Trophoblast cell (in vitro differentiated cells and primary cell): ENCODE measurements around the gene LCOR.

ENCODE experiments used
- DNase-seq, 2 donors: peaks; one replicate each; pipeline ENCODE4 v3.0.0-alpha.2; 2016
- H2AFZ ChIP-seq: 2 replicates; pipeline ENCODE4 v1.6.1; 2013; ENCODE audit warnings: low read length, moderate library complexity, mild to moderate bottlenecking; ENCODE audit not compliant: insufficient read depth, poor library complexity
- H2AK5ac ChIP-seq: 2 replicates; pipeline ENCODE4 v1.6.1; 2013; ENCODE audit warnings: mild to moderate bottlenecking, low read length
- H2BK120ac ChIP-seq: 2 replicates; pipeline ENCODE4 v1.6.1; 2013; ENCODE audit warnings: low read length, mild to moderate bottlenecking, moderate library complexity; ENCODE audit not compliant: insufficient read depth, poor library complexity
- H2BK12ac ChIP-seq: 2 replicates; pipeline ENCODE4 v1.6.1; 2013; ENCODE audit warnings: mild to moderate bottlenecking, low read length, moderate library complexity
- H2BK5ac ChIP-seq: 2 replicates; pipeline ENCODE4 v1.6.1; 2013; ENCODE audit warnings: low read length, low read depth, moderate library complexity, mild to moderate bottlenecking; ENCODE audit not compliant: poor library complexity
- H3K14ac ChIP-seq: 2 replicates; pipeline ENCODE4 v1.6.1; 2013; ENCODE audit warnings: mild to moderate bottlenecking, low read length
- H3K18ac ChIP-seq: 2 replicates; pipeline ENCODE4 v1.6.1; 2013; ENCODE audit warnings: mild to moderate bottlenecking, low read length
- H3K23ac ChIP-seq: 2 replicates; pipeline ENCODE4 v1.6.1; 2013; ENCODE audit warnings: low read length
- H3K27ac ChIP-seq: 2 replicates; pipeline ENCODE4 v1.5.1; 2013; ENCODE audit warnings: low read depth, mild to moderate bottlenecking, inconsistent platforms, low read length, moderate library complexity
- H3K27me3 ChIP-seq: 2 replicates; pipeline ENCODE4 v1.6.1; 2013; ENCODE audit warnings: inconsistent platforms, mild to moderate bottlenecking, low read length, moderate library complexity; ENCODE audit not compliant: insufficient read depth
- H3K36me3 ChIP-seq, 2 experiments: 1 replicate in 1 of 2; 2 replicates in 1 of 2; pipeline ENCODE4 v1.6.1; 2013; ENCODE audit warnings: low read length in 2 of 2, mild to moderate bottlenecking in 2 of 2, moderate library complexity in 1 of 2; ENCODE audit not compliant: insufficient read depth in 2 of 2, control insufficient read depth in 1 of 2
- H3K4ac ChIP-seq: 2 replicates; pipeline ENCODE4 v1.6.1; 2013; ENCODE audit warnings: low read depth, mild to moderate bottlenecking, low read length, moderate library complexity
- H3K4me1 ChIP-seq, 2 experiments: 1 replicate in 1 of 2; 2 replicates in 1 of 2; pipeline ENCODE4 v1.6.1; 2013; ENCODE audit warnings: low read length in 2 of 2, mild to moderate bottlenecking in 2 of 2, moderate library complexity in 1 of 2; ENCODE audit not compliant: insufficient read depth in 2 of 2, control insufficient read depth in 1 of 2
- H3K4me2 ChIP-seq: 2 replicates; pipeline ENCODE4 v1.6.1; 2013; ENCODE audit warnings: inconsistent platforms, mild to moderate bottlenecking, low read length, moderate library complexity
- H3K4me3 ChIP-seq: 2 replicates; pipeline ENCODE4 v1.5.1; 2013; ENCODE audit warnings: mild to moderate bottlenecking, low read depth, low read length, inconsistent platforms
- H3K79me1 ChIP-seq: one replicate; pipeline ENCODE4 v1.6.1; 2013; ENCODE audit warnings: low read length
- H3K79me2 ChIP-seq: 2 replicates; pipeline ENCODE4 v1.6.1; 2013; ENCODE audit warnings: low read length, mild to moderate bottlenecking; ENCODE audit not compliant: control insufficient read depth, insufficient read depth, poor library complexity
- H3K9ac ChIP-seq: 2 replicates; pipeline ENCODE4 v1.6.1; 2013; ENCODE audit warnings: mild to moderate bottlenecking, low read length
- H3K9me3 ChIP-seq: 2 replicates; pipeline ENCODE4 v1.6.1; 2013; ENCODE audit warnings: low read depth, mild to moderate bottlenecking, control low read depth, inconsistent platforms, low read length; ENCODE audit not compliant: insufficient read depth
- H4K12ac ChIP-seq: 2 replicates; pipeline ENCODE4 v1.6.1; 2013; ENCODE audit warnings: low read depth, mild to moderate bottlenecking, low read length, moderate library complexity
- H4K8ac ChIP-seq: 2 replicates; pipeline ENCODE4 v1.6.1; 2013; ENCODE audit warnings: low read depth, mild to moderate bottlenecking, low read length, moderate library complexity
- H4K91ac ChIP-seq: one replicate; pipeline ENCODE4 v1.6.1; 2013; ENCODE audit warnings: low read depth, mild to moderate bottlenecking, low read length, moderate library complexity
- WGBS: extraction: QIAGEN DNeasy Blood & Tissue Kit; methylation state at CpG from one replicate; pipeline ENCODE4 v1.1.7; 2013; ENCODE audit warnings: missing lambda C conversion rate; ENCODE audit not compliant: insufficient read length, insufficient coverage; ENCODE audit errors: extremely low coverage; 5-methylcytosine and 5-hydroxymethylcytosine counted together

Gene LCOR

GRCh38 chr10:97024168-97025073 lies 192.3 kb downstream of the LCOR start:
- no peak overlapping the region for H3K4ac ChIP-seq
- no CpG with 5 or more reads among the region's 13 CpGs for WGBS
- H3K4me1 ChIP-seq: no peaks in the 10 kb centered on the region
- no peak overlapping the region for H3K23ac ChIP-seq
- no peak overlapping the region for H3K4me2 ChIP-seq
- H4K12ac ChIP-seq: no peak overlapping the region
- H3K4me3 ChIP-seq: no peak overlapping the region
- H3K14ac ChIP-seq: no peak overlapping the region
- H2AK5ac ChIP-seq: no peak overlapping the region
- H2BK5ac ChIP-seq: no peak overlapping the region
- no peaks in the 10 kb centered on the region for H3K36me3 ChIP-seq
- H3K79me1 ChIP-seq: no peaks in the 10 kb centered on the region
- H3K9me3 ChIP-seq: no peaks in the 10 kb centered on the region
- H2BK120ac ChIP-seq: no peak overlapping the region
- no peaks in the 10 kb centered on the region for H3K79me2 ChIP-seq
- no peak overlapping the region for H3K9ac ChIP-seq
- no peak overlapping the region for H3K18ac ChIP-seq
- no peak overlapping the region for H3K27ac ChIP-seq
- no peak overlapping the region for H2BK12ac ChIP-seq
- DNase-seq: peak; percentile 15 to 63
- no peaks in the 10 kb centered on the region for H3K27me3 ChIP-seq
- no peak overlapping the region for H2AFZ ChIP-seq
- H4K91ac ChIP-seq: no peak overlapping the region
- H4K8ac ChIP-seq: no peak overlapping the region

- H3K9me3 ChIP-seq: no peaks in the 10 kb centered on the region
- no peak overlapping the region for H3K9ac ChIP-seq
- H2BK120ac ChIP-seq: no peak overlapping the region
- H4K8ac ChIP-seq: no peak overlapping the region
- H2AK5ac ChIP-seq: no peak overlapping the region
- no peaks in the 10 kb centered on the region for H3K79me2 ChIP-seq
- H3K23ac ChIP-seq: no peak overlapping the region
- no peak overlapping the region for H4K91ac ChIP-seq
- H4K12ac ChIP-seq: no peak overlapping the region
- no peak overlapping the region for H3K14ac ChIP-seq
- H3K4me3 ChIP-seq: no peak overlapping the region
- no peak overlapping the region for H3K4me2 ChIP-seq
- H2AFZ ChIP-seq: no peak overlapping the region
- H3K27me3 ChIP-seq: no peaks in the 10 kb centered on the region
- DNase-seq: peak; percentile 55 to 78
- no peak overlapping the region for H3K27ac ChIP-seq
- no peaks in the 10 kb centered on the region for H3K79me1 ChIP-seq
- no peak overlapping the region for H2BK12ac ChIP-seq
- no peak overlapping the region for H2BK5ac ChIP-seq
- no peak overlapping the region for H3K4ac ChIP-seq
- H3K36me3 ChIP-seq: no peaks in the 10 kb centered on the region
- no CpG with 5 or more reads among the region's 9 CpGs for WGBS
- no peaks in the 10 kb centered on the region for H3K4me1 ChIP-seq
- no peak overlapping the region for H3K18ac ChIP-seq
Measured at GRCh38 chr10:97025613-97026242, 193.6 kb downstream of the LCOR start.

- H3K18ac ChIP-seq: no peak overlapping the region
- H3K36me3 ChIP-seq: no peaks in the 10 kb centered on the region
- no peak overlapping the region for H3K27ac ChIP-seq
- no peak overlapping the region for H3K9ac ChIP-seq
- no peak overlapping the region for H2BK120ac ChIP-seq
- H3K9me3 ChIP-seq: no peaks in the 10 kb centered on the region
- WGBS: no CpG with 5 or more reads among the region's 2 CpGs
- no peak overlapping the region for H3K4me3 ChIP-seq
- no peak overlapping the region for H3K14ac ChIP-seq
- no peaks in the 10 kb centered on the region for H3K79me1 ChIP-seq
- H4K91ac ChIP-seq: no peak overlapping the region
- H3K4me1 ChIP-seq: no peaks in the 10 kb centered on the region
- no peak overlapping the region for H2AK5ac ChIP-seq
- no peak for DNase-seq
- H3K23ac ChIP-seq: no peak overlapping the region
- H2BK12ac ChIP-seq: no peak overlapping the region
- H3K4ac ChIP-seq: no peak overlapping the region
- H4K12ac ChIP-seq: no peak overlapping the region
- H3K27me3 ChIP-seq: no peaks in the 10 kb centered on the region
- no peaks in the 10 kb centered on the region for H3K79me2 ChIP-seq
- no peak overlapping the region for H2BK5ac ChIP-seq
- H2AFZ ChIP-seq: no peak overlapping the region
- no peak overlapping the region for H3K4me2 ChIP-seq
- H4K8ac ChIP-seq: no peak overlapping the region
Measured at GRCh38 chr10:97028126-97028831, 196.2 kb downstream of the LCOR start.

GRCh38 chr10:97028832-97029178 lies 196.7 kb downstream of the LCOR start:
- Histone ChIP-seq H3K9me3 (no peaks in the 10 kb centered on the region), H3K79me1 (no peaks in the 10 kb centered on the region), H2AK5ac (no peak overlapping the region), H3K18ac (no peak overlapping the region), H3K4ac (no peak overlapping the region), H3K4me2 (no peak overlapping the region), H2BK5ac (no peak overlapping the region), H3K9ac (no peak overlapping the region), H2AFZ (no peak overlapping the region), H3K23ac (no peak overlapping the region), H3K27ac (no peak overlapping the region), H3K14ac (no peak overlapping the region), H3K79me2 (no peaks in the 10 kb centered on the region), H4K8ac (no peak overlapping the region), H2BK120ac (no peak overlapping the region), H4K91ac (no peak overlapping the region), H3K27me3 (no peaks in the 10 kb centered on the region), H3K36me3 (no peaks in the 10 kb centered on the region), H3K4me1 (no peaks in the 10 kb centered on the region), H2BK12ac (no peak overlapping the region), H3K4me3 (no peak overlapping the region), H4K12ac (no peak overlapping the region)
- DNase-seq: no peak
- WGBS: no CpG with 5 or more reads among the region's 3 CpGs
